Vagina (tissue), 2 donors: ENCODE data around the gene DDI2. TPM values are rescaled to one million over a fixed set of nuclear protein-coding genes. Genes with fewer than 3 reads are reported as not detected.

Experiments used
- DNase-seq, 2 donors: peaks; one replicate each; pipeline ENCODE4 v3.0.0-alpha.2; 2017; ENCODE audit errors: extremely low spot score in 2 of 2
- H3K27ac ChIP-seq: fragments of 200-600 bp; sonication (generic); one replicate; pipeline ENCODE4 v1.5.1; 2019
- H3K27me3 ChIP-seq: fragments of 200-600 bp; sonication (generic); one replicate; pipeline ENCODE4 v1.5.1; 2019
- H3K36me3 ChIP-seq, 2 donors: fragments of 200-600 bp; sonication (generic); one replicate each; pipeline ENCODE4 v1.5.1; 2017 to 2019
- H3K4me1 ChIP-seq: fragments of 200-600 bp; sonication (generic); one replicate; pipeline ENCODE4 v1.5.1; 2019
- H3K4me3 ChIP-seq, 2 donors: fragments of 200-600 bp; sonication (generic); 1 replicate in 1 of 2; 2 replicates in 1 of 2; pipeline ENCODE4 v1.5.1; 2016 to 2019
- H3K9me3 ChIP-seq: fragments of 200-600 bp; sonication (generic); one replicate; pipeline ENCODE4 v1.5.1; 2019
- POLR2A ChIP-seq, 2 donors: fragments of 450-650 bp; IDR thresholded peaks; one replicate each; pipeline ENCODE4 v1.6.1; 2017; ENCODE audit warnings: antibody characterized with exemption in 2 of 2, mild to moderate bottlenecking in 2 of 2, moderate library complexity in 2 of 2
- POLR2AphosphoS5 ChIP-seq, 2 donors: sonication (generic); formaldehyde crosslinking; IDR thresholded peaks; one replicate each; pipeline ENCODE4 v1.9.0; 2017; ENCODE audit warnings: antibody characterized with exemption in 2 of 2, mild to moderate bottlenecking in 2 of 2, low read depth in 1 of 2; ENCODE audit not compliant: insufficient read depth in 1 of 2
- intact Hi-C: fragments of 100-400 bp; cut with DNase I; formaldehyde crosslinking; loops from one replicate; pipeline ENCODE4 v1.15.1; 2023
- total RNA-seq: library from RNA; depleted of rRNA; stranded (reverse); fragments of >200 nt; gene quantifications from one replicate; pipeline ENCODE4 v1.2.3, GENCODE V29; 2016
- TF ChIP-seq, protein P1 (sequence below), 3 experiments: fragments of 450-650 bp in 2 of 3; fragments of 200-600 bp in 1 of 3; sonication (generic) in 1 of 3; IDR thresholded peaks; one replicate each; pipeline ENCODE4 v1.5.1; 2017 to 2019; ENCODE audit warnings: antibody characterized with exemption in 3 of 3, mild to moderate bottlenecking in 2 of 3, moderate library complexity in 2 of 3

The DDI2 gene
- total RNA-seq, 1 donor from 2014 or later: 59.2 TPM

DNA sequence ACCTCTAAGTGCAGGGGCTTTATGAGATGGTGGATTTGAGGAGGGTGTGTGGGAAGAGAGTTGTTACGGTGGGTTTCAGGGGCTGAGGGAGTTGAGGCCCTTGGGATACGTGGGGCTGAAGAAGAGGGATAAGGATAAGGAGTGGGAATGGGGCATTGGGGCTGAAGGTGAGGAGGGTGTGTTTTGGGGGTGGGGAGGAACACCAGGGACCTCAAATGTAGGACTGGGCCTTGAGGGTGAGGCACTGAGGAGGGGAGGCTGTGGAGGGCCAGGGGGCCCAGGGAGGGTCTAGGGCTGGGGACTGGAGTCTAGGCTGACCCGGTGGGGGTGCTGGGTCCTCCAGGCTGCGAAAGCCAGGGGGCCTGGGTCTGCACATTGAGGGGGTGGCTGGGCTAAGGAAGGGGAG, 65.7 kb downstream of the DDI2 start:
- no peak for DNase-seq
- intact Hi-C loops: no loop called here
- H3K9me3 ChIP-seq: no peaks in the 10 kb centered on the region
- no peaks in the 10 kb centered on the region for H3K27me3 ChIP-seq
- H3K27ac ChIP-seq: peak overlapping the region; percentile 99
- no peaks in the 10 kb centered on the region for H3K36me3 ChIP-seq
- no peak overlapping the region for H3K4me3 ChIP-seq
- TF ChIP-seq, protein P1, sequence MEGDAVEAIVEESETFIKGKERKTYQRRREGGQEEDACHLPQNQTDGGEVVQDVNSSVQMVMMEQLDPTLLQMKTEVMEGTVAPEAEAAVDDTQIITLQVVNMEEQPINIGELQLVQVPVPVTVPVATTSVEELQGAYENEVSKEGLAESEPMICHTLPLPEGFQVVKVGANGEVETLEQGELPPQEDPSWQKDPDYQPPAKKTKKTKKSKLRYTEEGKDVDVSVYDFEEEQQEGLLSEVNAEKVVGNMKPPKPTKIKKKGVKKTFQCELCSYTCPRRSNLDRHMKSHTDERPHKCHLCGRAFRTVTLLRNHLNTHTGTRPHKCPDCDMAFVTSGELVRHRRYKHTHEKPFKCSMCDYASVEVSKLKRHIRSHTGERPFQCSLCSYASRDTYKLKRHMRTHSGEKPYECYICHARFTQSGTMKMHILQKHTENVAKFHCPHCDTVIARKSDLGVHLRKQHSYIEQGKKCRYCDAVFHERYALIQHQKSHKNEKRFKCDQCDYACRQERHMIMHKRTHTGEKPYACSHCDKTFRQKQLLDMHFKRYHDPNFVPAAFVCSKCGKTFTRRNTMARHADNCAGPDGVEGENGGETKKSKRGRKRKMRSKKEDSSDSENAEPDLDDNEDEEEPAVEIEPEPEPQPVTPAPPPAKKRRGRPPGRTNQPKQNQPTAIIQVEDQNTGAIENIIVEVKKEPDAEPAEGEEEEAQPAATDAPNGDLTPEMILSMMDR (IDR thresholded peaks at IDR 0.05): no peak
- TF ChIP-seq POLR2AphosphoS5 (IDR thresholded peaks at IDR 0.05; ENCODE audit: insufficient read depth in 1 of 2, low read depth in 1 of 2) (no peak), POLR2A (IDR thresholded peaks at IDR 0.05) (no peak)
- H3K4me1 ChIP-seq: peaks cover 62% of the 10 kb centered on the region

DNA sequence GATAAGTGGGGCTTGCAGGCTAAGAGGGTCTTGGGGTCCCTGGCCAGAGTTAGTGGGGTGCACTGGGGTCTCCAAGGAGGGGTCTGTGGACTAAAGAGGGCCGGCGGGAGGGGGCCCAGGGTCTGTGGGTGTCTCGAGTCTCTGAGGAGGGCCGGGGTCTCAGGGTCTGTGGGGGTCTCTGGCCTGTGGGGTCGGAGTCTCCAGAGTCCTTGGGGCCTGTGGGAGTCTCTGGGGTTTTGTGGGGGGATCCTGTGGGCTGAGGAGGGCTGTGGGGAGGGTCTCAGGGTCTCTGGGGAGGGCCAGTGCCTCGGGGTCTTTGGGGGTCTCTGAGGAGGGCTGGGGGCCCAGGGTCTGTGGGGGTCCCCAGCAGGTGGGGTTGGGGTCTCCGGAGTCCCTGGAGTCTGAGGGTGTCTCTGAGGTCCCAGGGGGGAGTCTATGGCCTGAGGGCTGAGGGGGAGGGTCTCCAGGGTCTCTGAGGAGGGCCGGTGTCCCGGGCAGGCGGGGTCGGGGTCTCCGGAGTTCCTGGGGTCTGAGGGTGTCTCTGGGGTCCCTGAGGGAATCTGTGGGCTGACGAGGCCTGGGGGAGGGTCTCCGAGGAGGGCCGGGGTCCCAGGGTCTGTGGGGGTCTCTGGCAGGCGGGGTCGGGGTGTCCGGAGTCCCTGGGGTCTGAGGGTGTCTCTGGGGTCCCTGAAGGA, 66.2 kb downstream of the DDI2 start:
- no peak for DNase-seq
- Histone ChIP-seq H3K4me3 (peak overlapping the region; percentile 70 to 79), H3K9me3 (no peaks in the 10 kb centered on the region), H3K36me3 (no peaks in the 10 kb centered on the region), H3K27ac (peak overlapping the region; percentile 99), H3K4me1 (peaks cover 63% of the 10 kb centered on the region), H3K27me3 (no peaks in the 10 kb centered on the region)
- intact Hi-C loops: no loop called here
- TF ChIP-seq POLR2AphosphoS5 (IDR thresholded peaks at IDR 0.05; ENCODE audit: insufficient read depth in 1 of 2, low read depth in 1 of 2) (no peak), POLR2A (IDR thresholded peaks at IDR 0.05) (no peak)
- TF ChIP-seq, protein P1 (IDR thresholded peaks at IDR 0.05): no peak

DNA sequence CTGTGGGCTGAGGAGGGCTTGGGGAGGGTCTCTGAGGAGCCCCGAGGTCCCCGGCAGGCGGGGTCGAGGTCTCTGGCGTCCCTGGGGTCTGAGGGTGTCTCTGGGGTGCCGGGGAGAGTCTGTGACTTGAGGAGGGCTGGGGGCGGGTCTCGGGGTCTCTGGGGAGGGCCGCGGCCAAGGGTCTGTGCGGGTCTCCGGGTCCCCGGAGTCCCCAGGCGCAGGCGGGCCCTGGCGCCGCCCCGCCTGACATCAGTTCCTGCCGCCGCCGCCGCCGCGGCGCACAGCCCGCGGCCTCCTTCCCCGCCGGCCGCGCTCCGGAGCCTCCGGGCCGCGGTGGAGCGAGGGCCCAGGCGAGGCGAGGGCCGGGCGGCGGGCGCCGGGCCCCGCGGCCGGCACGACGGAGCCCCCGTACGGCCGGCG, 66.8 kb downstream of the DDI2 start, which contains the start of gene PLEKHM2:
PLEKHM2 (plus strand) TSS at position 279 of the 420 bp plus-strand sequence. CDS start 239 bp downstream, outside the sequence.
- intact Hi-C loops: no loop called here
- TF ChIP-seq POLR2AphosphoS5 (IDR thresholded peaks at IDR 0.05; ENCODE audit: insufficient read depth in 1 of 2, low read depth in 1 of 2) (no peak), POLR2A (IDR thresholded peaks at IDR 0.05) (peak in 1 of 2 donors; percentile 30)
- Histone ChIP-seq H3K27ac (peak within 1 kb of the TSS; percentile 99), H3K27me3 (no peaks in the 10 kb centered on the region), H3K4me1 (peaks cover 63% of the 10 kb centered on the region), H3K4me3 (peak within 1 kb of the TSS; percentile 70 to 79), H3K9me3 (no peaks in the 10 kb centered on the region), H3K36me3 (no peaks in the 10 kb centered on the region)
- DNase-seq: no peak

DNA sequence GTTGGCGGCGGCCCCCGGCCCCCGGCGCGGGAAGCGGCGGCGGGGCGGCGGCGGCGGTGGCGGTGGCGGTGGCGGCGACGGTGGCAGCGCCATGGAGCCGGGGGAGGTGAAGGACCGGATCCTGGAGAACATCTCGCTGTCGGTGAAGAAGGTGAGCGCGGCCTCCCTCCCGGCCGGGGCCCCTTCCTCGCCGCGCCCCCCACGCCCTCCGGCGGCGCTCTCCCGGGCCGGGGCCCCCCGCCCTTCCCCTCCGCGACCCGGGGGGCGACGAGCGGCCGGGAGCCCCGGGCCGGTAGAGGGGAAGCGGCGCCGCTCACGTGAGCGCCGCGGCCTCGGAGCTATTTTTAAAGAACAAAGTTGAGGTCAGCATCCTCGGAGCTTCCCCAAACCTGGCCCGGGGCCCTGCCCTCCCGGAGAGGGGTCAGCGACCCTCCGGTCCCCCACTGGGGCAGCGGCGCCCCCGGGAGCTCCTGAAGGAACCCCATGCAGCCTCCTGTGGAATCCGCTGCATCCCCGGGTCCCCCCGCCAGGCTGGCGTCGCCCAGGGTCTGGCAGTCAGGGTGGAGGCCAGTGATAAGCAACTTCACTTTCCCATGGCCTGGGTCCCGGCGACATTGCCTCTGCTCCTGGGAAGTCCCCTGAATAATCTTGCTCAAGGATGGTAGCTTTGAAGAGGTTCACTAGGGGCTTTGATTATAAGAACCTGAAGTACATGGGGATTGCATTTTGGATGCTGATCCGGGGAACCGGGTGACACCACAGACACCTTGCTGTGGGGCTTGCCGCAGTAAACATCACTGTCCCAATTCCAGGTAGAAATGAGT, 67.4 kb downstream of the DDI2 start:
- DNase-seq: no peak
- TF ChIP-seq, protein P1 (IDR thresholded peaks at IDR 0.05): no peak
- TF ChIP-seq POLR2A (IDR thresholded peaks at IDR 0.05) (no peak), POLR2AphosphoS5 (IDR thresholded peaks at IDR 0.05; ENCODE audit: insufficient read depth in 1 of 2, low read depth in 1 of 2) (peak in 1 of 2 donors; percentile 59)
- Histone ChIP-seq H3K27ac (peak overlapping the region; percentile 99), H3K4me3 (peak overlapping the region; percentile 70 to 79), H3K9me3 (no peaks in the 10 kb centered on the region), H3K27me3 (no peaks in the 10 kb centered on the region), H3K36me3 (no peaks in the 10 kb centered on the region), H3K4me1 (peaks cover 61% of the 10 kb centered on the region)
- intact Hi-C loops: no loop called here

DNA sequence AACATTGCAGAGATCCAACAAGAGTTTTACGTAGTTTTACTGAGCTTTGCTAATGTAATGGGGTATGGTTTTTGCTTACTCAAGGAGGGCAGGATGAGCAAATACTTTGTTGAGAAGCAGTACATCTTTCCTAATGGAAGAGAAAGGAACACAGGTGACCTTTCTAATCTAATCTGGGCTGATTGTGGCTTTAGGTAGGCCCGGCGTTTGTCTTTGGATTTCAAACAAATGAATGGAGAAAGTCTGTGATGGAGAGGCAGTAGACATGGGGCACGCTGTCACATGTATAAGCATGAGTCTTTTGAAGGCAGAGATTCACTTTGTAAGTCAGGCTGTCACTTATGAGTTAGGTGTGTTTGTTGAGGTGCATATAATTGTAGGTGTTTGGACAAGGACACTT, 68.6 kb downstream of the DDI2 start:
- H3K27me3 ChIP-seq: no peaks in the 10 kb centered on the region
- H3K4me3 ChIP-seq: peak overlapping the region; percentile 30 to 70
- no peaks in the 10 kb centered on the region for H3K9me3 ChIP-seq
- intact Hi-C loops: no loop called here
- no peak for DNase-seq
- no peaks in the 10 kb centered on the region for H3K36me3 ChIP-seq
- H3K27ac ChIP-seq: peak overlapping the region; percentile 99
- TF ChIP-seq POLR2A (IDR thresholded peaks at IDR 0.05) (no peak), POLR2AphosphoS5 (IDR thresholded peaks at IDR 0.05; ENCODE audit: insufficient read depth in 1 of 2, low read depth in 1 of 2) (peak in 1 of 2 donors; percentile 52)
- peaks cover 55% of the 10 kb centered on the region for H3K4me1 ChIP-seq
